ENCODE data around the gene IQCC.

- no peak for TF ChIP-seq CTCF (IDR thresholded peaks at IDR 0.05; ENCODE audit: low read length)
- no peak for TF ChIP-seq EZH2 (IDR thresholded peaks at IDR 0.05; ENCODE audit: borderline replicate concordance, low read length)
Observed at GRCh38 chr1:32255072-32256071, 49.9 kb downstream of the IQCC start.
